Measurements from ENCODE around the gene PLEKHM2. TPM values are rescaled to one million over a fixed set of nuclear protein-coding genes. Genes with fewer than 3 reads are reported as not detected.

PLEKHM2 gene
- total RNA-seq, 1 experiment from 2014 or later, result 79.6 TPM

GRCh38 chr1:15722836-15723532 lies 38.9 kb downstream of the PLEKHM2 start:
- H3K27me3 ChIP-seq (ENCODE audit: control insufficient read depth, insufficient read depth, low read length), result no peaks in the 10 kb centered on the region
- no peak overlapping the region for H3K4me3 ChIP-seq (ENCODE audit: insufficient read depth, low read depth, low read length)
- DNase-seq, result no peak
- H3K36me3 ChIP-seq (replicated peaks; ENCODE audit: control insufficient read depth, insufficient read depth, low read length), result peaks cover 20% of the 10 kb centered on the region

- H3K27me3 ChIP-seq (ENCODE audit: control insufficient read depth, insufficient read depth, low read length), result no peaks in the 10 kb centered on the region
- no peak for DNase-seq
- peaks cover 18% of the 10 kb centered on the region for H3K36me3 ChIP-seq (replicated peaks; ENCODE audit: control insufficient read depth, insufficient read depth, low read length)
- no peak overlapping the region for H3K4me3 ChIP-seq (ENCODE audit: insufficient read depth, low read depth, low read length)
These were observed 39.6 kb downstream of the PLEKHM2 start for GRCh38 chr1:15723631-15724246.

DNA sequence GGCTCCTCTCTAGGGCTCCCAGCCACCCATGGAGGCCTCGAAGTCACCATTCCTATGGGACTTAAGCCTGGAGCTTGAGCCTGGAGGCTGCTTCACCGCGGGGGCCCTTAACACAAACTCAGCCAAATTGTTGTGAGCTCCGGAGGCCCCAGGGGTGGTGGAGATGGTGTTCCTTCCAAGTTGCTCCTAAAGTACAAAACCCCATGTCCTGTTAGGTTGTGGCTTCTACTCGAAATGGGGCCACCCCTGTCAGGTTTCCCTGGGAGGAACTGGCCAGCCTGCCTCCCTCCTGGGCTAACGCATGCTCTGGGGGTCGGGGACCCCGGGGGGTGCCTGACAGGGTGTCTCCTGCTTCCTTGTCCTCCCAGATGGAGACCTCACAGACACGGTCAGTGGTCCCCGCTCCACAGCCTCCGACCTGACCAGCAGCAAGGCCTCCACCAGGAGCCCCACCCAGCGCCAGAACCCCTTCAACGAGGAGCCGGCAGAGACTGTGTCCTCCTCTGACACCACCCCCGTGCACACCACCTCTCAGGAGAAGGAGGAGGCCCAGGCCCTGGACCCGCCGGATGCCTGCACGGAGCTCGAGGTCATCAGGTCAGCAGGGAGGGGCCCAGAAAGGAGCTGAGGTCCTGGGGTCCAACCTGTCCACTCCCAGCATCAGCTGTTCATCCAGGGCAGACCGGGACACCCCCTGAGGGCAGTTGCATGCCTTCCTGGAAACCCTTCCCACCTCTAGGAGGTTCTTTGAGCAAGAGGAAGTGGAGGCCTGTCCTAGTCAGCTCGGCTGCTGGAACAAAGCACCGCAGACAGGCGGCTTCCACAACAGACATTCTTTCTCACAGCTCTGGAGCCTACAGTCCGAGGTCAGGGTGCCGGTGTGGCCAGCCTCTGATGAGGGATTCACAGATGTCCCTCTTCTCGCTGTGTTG lies 41.1 kb downstream of the PLEKHM2 start:
- H3K4me3 ChIP-seq (ENCODE audit: insufficient read depth, low read depth, low read length), result no peak overlapping the region
- DNase-seq, result peak; percentile 64
- H3K36me3 ChIP-seq (replicated peaks; ENCODE audit: control insufficient read depth, insufficient read depth, low read length), result peaks cover 13% of the 10 kb centered on the region
- H3K27me3 ChIP-seq (ENCODE audit: control insufficient read depth, insufficient read depth, low read length), result no peaks in the 10 kb centered on the region

GRCh38 chr1:15726508-15726907 lies 42.4 kb downstream of the PLEKHM2 start:
- no peak overlapping the region for H3K4me3 ChIP-seq (ENCODE audit: insufficient read depth, low read depth, low read length)
- peaks cover 12% of the 10 kb centered on the region for H3K36me3 ChIP-seq (replicated peaks; ENCODE audit: control insufficient read depth, insufficient read depth, low read length)
- no peaks in the 10 kb centered on the region for H3K27me3 ChIP-seq (ENCODE audit: control insufficient read depth, insufficient read depth, low read length)
- no peak for DNase-seq

GRCh38 chr1:15727021-15727420 lies 42.9 kb downstream of the PLEKHM2 start:
- DNase-seq, result peak; percentile 76
- no peaks in the 10 kb centered on the region for H3K27me3 ChIP-seq (ENCODE audit: control insufficient read depth, insufficient read depth, low read length)
- H3K36me3 ChIP-seq (replicated peaks; ENCODE audit: control insufficient read depth, insufficient read depth, low read length), result peaks cover 12% of the 10 kb centered on the region
- no peak overlapping the region for H3K4me3 ChIP-seq (ENCODE audit: insufficient read depth, low read depth, low read length)

DNA sequence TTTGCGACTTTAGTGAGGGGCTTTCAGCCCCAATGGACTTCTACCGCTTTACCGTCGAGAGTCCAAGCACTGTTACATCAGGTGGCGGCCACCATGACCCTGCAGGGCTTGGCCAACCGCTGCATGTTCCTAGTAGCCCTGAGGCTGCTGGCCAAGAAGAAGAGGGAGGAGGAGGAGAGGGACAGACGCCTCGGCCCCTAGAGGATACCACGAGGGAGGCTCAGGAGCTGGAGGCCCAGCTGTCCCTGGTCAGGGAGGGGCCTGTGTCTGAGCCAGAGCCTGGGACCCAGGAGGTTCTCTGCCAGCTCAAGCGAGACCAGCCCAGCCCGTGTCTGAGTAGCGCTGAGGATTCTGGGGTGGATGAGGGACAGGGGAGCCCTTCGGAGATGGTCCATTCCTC lies 43.3 kb downstream of the PLEKHM2 start:
- peaks cover 12% of the 10 kb centered on the region for H3K36me3 ChIP-seq (replicated peaks; ENCODE audit: control insufficient read depth, insufficient read depth, low read length)
- DNase-seq, result no peak
- no peak overlapping the region for H3K4me3 ChIP-seq (ENCODE audit: insufficient read depth, low read depth, low read length)
- no peaks in the 10 kb centered on the region for H3K27me3 ChIP-seq (ENCODE audit: control insufficient read depth, insufficient read depth, low read length)

- Histone ChIP-seq H3K36me3 (replicated peaks; ENCODE audit: control insufficient read depth, insufficient read depth, low read length) (peaks cover 12% of the 10 kb centered on the region), H3K4me3 (ENCODE audit: insufficient read depth, low read depth, low read length) (no peak overlapping the region), H3K27me3 (ENCODE audit: control insufficient read depth, insufficient read depth, low read length) (no peaks in the 10 kb centered on the region)
- DNase-seq, result peak; percentile 52
These were observed 43.9 kb downstream of the PLEKHM2 start for GRCh38 chr1:15727866-15728534.

DNA sequence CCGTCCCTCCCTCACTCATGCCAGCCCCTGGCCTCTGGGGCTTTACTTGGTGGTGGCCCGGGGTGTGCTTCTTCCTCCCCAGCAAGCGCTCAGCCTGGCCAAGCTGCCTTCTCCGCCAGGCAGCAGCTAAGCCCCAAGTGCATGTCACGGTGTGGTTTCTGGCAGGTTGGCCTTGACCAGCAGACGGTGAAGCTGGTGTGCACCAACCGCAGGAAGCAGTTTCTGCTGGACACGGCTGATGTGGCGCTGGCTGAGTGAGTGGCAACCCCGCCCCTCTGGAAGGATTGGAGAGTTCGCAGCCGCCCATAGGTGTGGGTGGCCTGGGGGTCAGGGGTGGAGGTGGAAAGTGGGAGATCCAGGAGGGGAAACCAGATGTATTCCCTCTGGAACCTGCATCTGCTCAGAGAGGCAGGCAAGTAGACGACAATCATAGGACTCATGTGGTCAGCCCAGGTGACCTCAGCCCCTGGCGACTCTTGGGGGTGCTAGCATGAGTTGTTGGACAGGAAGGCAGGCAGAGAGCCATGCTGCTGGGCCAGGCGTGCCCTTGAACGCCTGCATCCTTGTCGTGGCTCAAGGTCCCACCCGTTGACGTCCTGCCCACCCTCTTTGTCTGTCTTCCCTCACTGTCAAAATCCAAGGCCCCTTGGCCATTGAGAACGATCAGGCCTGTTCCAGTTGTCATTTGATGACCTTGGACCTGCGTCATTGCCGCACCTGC lies 45.0 kb downstream of the PLEKHM2 start:
- Histone ChIP-seq H3K4me3 (ENCODE audit: insufficient read depth, low read depth, low read length) (no peak overlapping the region), H3K36me3 (replicated peaks; ENCODE audit: control insufficient read depth, insufficient read depth, low read length) (peaks cover 15% of the 10 kb centered on the region), H3K27me3 (ENCODE audit: control insufficient read depth, insufficient read depth, low read length) (no peaks in the 10 kb centered on the region)
- no peak for DNase-seq

- Histone ChIP-seq H3K36me3 (replicated peaks; ENCODE audit: control insufficient read depth, insufficient read depth, low read length) (peaks cover 14% of the 10 kb centered on the region), H3K27me3 (ENCODE audit: control insufficient read depth, insufficient read depth, low read length) (no peaks in the 10 kb centered on the region), H3K4me3 (ENCODE audit: insufficient read depth, low read depth, low read length) (no peak overlapping the region)
- DNase-seq, result peak; percentile 55
These were observed 46.3 kb downstream of the PLEKHM2 start for GRCh38 chr1:15730423-15730822.

GRCh38 chr1:15730936-15731335 lies 46.8 kb downstream of the PLEKHM2 start:
- no peak for DNase-seq
- peaks cover 12% of the 10 kb centered on the region for H3K36me3 ChIP-seq (replicated peaks; ENCODE audit: control insufficient read depth, insufficient read depth, low read length)
- H3K4me3 ChIP-seq (ENCODE audit: insufficient read depth, low read depth, low read length), result no peak overlapping the region
- no peaks in the 10 kb centered on the region for H3K27me3 ChIP-seq (ENCODE audit: control insufficient read depth, insufficient read depth, low read length)

- DNase-seq, result peak; percentile 75
- Histone ChIP-seq H3K36me3 (replicated peaks; ENCODE audit: control insufficient read depth, insufficient read depth, low read length) (peaks cover 12% of the 10 kb centered on the region), H3K27me3 (ENCODE audit: control insufficient read depth, insufficient read depth, low read length) (no peaks in the 10 kb centered on the region), H3K4me3 (ENCODE audit: insufficient read depth, low read depth, low read length) (no peak overlapping the region)
These were observed 47.9 kb downstream of the PLEKHM2 start for GRCh38 chr1:15731735-15732685.

DNA sequence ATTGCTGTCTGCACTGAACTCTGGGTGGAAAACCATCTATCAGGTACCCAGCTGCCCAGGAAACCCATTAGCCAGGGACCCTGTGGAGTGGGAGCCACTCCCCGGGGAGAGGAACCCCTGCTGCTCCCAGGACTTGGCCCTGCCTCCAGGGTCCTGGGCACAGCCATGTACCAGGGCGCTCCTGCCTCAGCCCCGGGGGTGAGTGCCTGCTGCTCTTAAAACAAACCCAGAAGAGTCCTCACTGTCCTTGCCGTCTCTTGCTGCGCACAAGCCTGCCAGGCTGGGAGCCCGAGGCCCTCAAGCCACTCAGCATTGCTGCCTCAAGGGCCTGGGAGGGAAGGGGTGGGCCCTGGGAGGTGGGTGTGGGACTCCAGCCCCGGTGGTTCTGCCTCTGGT lies 48.6 kb downstream of the PLEKHM2 start:
- Histone ChIP-seq H3K36me3 (replicated peaks; ENCODE audit: control insufficient read depth, insufficient read depth, low read length) (peaks cover 10% of the 10 kb centered on the region), H3K4me3 (ENCODE audit: insufficient read depth, low read depth, low read length) (no peak overlapping the region), H3K27me3 (ENCODE audit: control insufficient read depth, insufficient read depth, low read length) (no peaks in the 10 kb centered on the region)
- no peak for DNase-seq

DNA sequence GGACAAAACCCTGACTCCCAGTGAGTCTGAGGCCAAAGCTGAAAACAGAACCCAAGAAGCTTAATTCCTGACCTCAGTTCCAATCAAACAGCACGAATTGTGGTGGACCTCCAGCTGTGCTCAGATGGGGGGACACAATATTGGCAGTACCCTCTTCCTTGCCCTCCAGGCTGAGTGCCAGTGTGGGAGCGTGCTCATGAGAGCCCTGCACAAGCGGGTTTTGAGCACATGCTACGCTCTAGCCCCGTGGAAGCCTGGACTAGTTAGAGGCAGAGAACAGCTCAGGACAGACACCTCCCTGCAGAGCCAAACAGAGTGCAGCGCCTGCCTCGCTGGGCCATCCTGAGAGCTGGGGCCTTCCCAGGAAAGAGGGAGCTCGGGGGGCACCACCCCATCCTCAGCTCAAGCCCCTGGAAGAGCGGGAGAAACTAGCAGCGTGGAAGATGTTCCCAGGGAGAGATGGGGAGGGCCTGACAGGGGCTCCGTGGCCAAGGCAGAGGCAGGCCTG lies 49.2 kb downstream of the PLEKHM2 start:
- DNase-seq, result peak; percentile 54
- Histone ChIP-seq H3K4me3 (ENCODE audit: insufficient read depth, low read depth, low read length) (no peak overlapping the region), H3K36me3 (replicated peaks; ENCODE audit: control insufficient read depth, insufficient read depth, low read length) (peaks cover 8% of the 10 kb centered on the region), H3K27me3 (ENCODE audit: control insufficient read depth, insufficient read depth, low read length) (no peaks in the 10 kb centered on the region)

Data from H7 (cell line).